ACC112 (cell line): ENCODE measurements around the gene FTH1.
A peak's percentile ranks its signal among the peaks of the same experiment; 100 is the strongest.

Experiments
- H2AFZ ChIP-seq: fragments of 200-600 bp; sonication (generic); one replicate; pipeline ENCODE4 v1.6.0; 2017; ENCODE audit warnings: antibody characterized with exemption, low read length; ENCODE audit not compliant: unreplicated experiment
- H3K27ac ChIP-seq: fragments of 200-600 bp; sonication (generic); 2 replicates; pipeline ENCODE4 v1.5.1; 2014; ENCODE audit warnings: low read depth, mild to moderate bottlenecking, antibody characterized with exemption, low read length, moderate library complexity
- H3K27me3 ChIP-seq: fragments of 200-600 bp; sonication (generic); 2 replicates; pipeline ENCODE4 v1.6.1; 2014; ENCODE audit warnings: mild to moderate bottlenecking, antibody characterized with exemption, low read length, moderate library complexity, mixed read lengths; ENCODE audit not compliant: insufficient read depth
- H3K36me3 ChIP-seq: fragments of 200-600 bp; sonication (generic); 2 replicates; pipeline ENCODE4 v1.6.1; 2016; ENCODE audit warnings: mild to moderate bottlenecking, antibody characterized with exemption, low read length, moderate library complexity, mixed read lengths; ENCODE audit not compliant: insufficient read depth
- H3K4me1 ChIP-seq: fragments of 200-600 bp; sonication (generic); one replicate; pipeline ENCODE4 v1.6.1; 2016; ENCODE audit warnings: low read length, mixed read lengths; ENCODE audit not compliant: insufficient read depth, unreplicated experiment, control insufficient read depth
- H3K4me3 ChIP-seq: fragments of 200-600 bp; sonication (generic); 2 replicates; pipeline ENCODE4 v1.5.1; 2014; ENCODE audit warnings: mild to moderate bottlenecking, low read depth, low read length
- H3K79me2 ChIP-seq: fragments of 200-600 bp; sonication (generic); one replicate; pipeline ENCODE4 v1.6.0; 2016; ENCODE audit warnings: low read length; ENCODE audit not compliant: control insufficient read depth, unreplicated experiment, insufficient read depth

FTH1 gene

DNA sequence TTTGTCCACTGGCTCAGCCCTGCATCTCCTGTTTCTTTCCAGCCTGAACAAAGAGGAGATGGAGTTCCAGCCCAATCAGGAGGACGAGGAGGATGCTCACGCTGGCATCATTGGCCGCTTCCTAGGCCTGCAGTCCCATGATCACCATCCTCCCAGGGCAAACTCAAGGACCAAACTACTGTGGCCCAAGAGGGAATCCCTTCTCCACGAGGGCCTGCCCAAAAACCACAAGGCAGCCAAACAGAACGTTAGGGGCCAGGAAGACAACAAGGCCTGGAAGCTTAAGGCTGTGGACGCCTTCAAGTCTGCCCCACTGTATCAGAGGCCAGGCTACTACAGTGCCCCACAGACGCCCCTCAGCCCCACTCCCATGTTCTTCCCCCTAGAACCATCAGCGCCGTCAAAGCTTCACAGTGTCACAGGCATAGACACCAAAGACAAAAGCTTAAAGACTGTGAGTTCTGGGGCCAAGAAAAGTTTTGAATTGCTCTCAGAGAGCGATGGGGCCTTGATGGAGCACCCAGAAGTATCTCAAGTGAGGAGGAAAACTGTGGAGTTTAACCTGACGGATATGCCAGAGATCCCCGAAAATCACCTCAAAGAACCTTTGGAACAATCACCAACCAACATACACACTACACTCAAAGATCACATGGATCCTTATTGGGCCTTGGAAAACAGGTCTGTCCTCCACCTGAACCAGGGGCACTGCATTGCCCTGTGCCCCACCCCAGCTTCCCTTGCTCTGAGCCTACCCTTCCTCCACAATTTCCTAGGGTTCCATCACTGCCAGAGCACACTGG, 5.0 kb downstream of the FTH1 start:
- peak overlapping the region; percentile 100 for H3K27ac ChIP-seq
- no peak overlapping the region for H2AFZ ChIP-seq
- peaks cover 31% of the 10 kb centered on the region for H3K36me3 ChIP-seq
- peaks cover 28% of the 10 kb centered on the region for H3K4me1 ChIP-seq
- peaks cover 32% of the 10 kb centered on the region for H3K79me2 ChIP-seq
- H3K4me3 ChIP-seq, result no peak overlapping the region
- H3K27me3 ChIP-seq, result no peaks in the 10 kb centered on the region

DNA sequence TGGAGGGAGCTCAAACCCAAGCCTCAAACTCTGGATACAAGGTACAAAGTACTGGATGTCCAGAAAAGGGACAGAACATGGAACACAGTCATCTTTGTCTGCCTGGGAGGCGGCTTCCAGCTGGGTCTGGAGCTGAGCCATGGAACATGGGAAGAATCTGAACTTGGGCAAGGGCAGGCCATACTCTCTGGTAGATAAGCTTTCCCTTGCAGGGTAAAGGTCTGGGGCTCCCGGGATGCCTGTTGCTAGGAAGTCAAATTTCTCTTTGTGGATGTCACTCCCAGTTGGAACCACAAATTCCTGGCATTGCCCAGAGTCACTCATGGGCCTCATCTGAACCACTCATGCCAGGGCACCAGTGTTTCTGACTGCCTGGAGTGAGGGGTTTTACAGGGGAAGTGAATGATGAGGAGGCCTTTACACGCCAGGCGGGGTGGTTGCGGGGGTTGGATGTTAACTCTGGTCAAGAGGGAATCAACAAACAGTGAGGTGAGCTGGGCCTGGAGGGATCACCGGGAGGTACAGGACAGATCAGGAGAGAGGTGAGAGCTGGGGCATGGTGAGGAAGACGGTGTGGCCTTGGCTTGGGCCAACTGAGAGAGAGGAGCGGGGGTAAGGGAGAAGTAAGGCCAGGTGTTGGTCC, 5.7 kb downstream of the FTH1 start:
- peak overlapping the region; percentile 100 for H3K27ac ChIP-seq
- peaks cover 28% of the 10 kb centered on the region for H3K4me1 ChIP-seq
- no peak overlapping the region for H3K4me3 ChIP-seq

DNA sequence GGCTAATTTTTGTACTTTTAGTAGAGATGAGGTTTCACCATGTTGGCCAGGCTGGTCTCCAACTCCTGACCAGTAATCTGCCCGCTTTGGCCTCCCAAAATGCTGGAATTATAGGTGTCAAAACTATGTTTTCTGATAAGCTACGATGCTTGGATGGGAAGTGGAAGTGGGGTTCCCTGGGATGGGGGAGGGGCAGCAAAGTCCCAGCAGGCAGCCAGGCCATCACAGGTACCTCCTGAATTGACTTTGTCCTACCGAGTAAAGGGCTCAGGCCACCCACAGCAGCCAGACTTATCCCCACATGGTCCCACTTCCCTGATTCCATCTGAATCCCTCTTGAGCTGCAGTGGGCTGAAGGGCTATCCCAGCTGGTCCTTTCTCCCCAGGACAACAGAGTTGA, 6.9 kb downstream of the FTH1 start:
- Histone ChIP-seq H3K27ac (no peak overlapping the region), H3K27me3 (no peaks in the 10 kb centered on the region), H3K4me3 (no peak overlapping the region), H3K4me1 (peaks cover 28% of the 10 kb centered on the region), H3K36me3 (peaks cover 16% of the 10 kb centered on the region), H2AFZ (no peak overlapping the region), H3K79me2 (peaks cover 21% of the 10 kb centered on the region)

More for the DNA sequence above, 5.7 kb downstream of the FTH1 start:
- Histone ChIP-seq H3K36me3 (peaks cover 27% of the 10 kb centered on the region), H2AFZ (no peak overlapping the region), H3K79me2 (peaks cover 26% of the 10 kb centered on the region), H3K27me3 (no peaks in the 10 kb centered on the region)

DNA sequence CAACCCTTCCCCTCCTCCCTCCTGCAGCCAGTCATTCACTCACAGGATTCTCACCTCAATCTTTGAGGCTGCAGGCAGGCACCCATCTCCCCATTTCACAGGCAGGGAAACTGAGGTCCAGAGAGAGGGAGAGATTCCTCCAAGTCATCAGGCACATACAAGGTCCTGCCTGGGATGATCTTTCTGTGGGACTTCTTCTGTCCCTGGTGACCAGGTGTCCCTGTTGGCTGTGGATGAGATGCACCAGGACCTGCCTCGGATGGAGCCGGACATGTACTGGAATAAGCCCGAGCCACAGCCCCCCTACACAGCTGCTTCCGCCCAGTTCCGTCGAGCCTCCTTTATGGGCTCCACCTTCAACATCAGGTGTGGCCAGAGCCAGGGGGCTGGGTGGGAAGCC, 7.8 kb downstream of the FTH1 start:
- H3K4me1 ChIP-seq, result peaks cover 30% of the 10 kb centered on the region
- H3K36me3 ChIP-seq, result peaks cover 7% of the 10 kb centered on the region
- H3K27ac ChIP-seq, result no peak overlapping the region
- peaks cover 12% of the 10 kb centered on the region for H3K79me2 ChIP-seq
- H3K27me3 ChIP-seq, result no peaks in the 10 kb centered on the region
- H2AFZ ChIP-seq, result no peak overlapping the region
- no peak overlapping the region for H3K4me3 ChIP-seq

DNA sequence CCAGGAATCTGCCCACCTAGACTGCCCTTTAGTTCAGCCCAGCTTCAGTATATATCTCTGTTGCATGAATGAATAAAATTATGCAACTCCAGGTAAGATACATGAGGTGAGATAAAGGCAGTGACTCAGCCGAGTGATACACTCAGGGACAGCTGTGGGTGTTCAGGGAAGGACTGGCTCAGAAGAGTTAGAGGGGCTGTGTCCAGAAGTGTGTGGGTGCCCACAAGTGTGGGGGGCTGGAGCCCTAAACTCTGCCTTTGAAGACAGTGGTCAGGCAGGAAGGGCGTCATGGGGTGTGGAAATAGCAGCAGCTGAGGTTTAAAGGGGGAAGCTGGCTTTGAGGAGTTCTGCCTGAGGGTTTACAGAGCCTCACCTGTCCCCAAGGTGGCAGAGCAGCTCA, 8.3 kb downstream of the FTH1 start:
- no peak overlapping the region for H3K27ac ChIP-seq
- H2AFZ ChIP-seq, result no peak overlapping the region
- H3K4me1 ChIP-seq, result peaks cover 31% of the 10 kb centered on the region
- peaks cover 3% of the 10 kb centered on the region; the same call in 1 of the 2 replicates for H3K36me3 ChIP-seq
- no peak overlapping the region for H3K4me3 ChIP-seq
- H3K27me3 ChIP-seq, result no peaks in the 10 kb centered on the region
- peaks cover 8% of the 10 kb centered on the region for H3K79me2 ChIP-seq

DNA sequence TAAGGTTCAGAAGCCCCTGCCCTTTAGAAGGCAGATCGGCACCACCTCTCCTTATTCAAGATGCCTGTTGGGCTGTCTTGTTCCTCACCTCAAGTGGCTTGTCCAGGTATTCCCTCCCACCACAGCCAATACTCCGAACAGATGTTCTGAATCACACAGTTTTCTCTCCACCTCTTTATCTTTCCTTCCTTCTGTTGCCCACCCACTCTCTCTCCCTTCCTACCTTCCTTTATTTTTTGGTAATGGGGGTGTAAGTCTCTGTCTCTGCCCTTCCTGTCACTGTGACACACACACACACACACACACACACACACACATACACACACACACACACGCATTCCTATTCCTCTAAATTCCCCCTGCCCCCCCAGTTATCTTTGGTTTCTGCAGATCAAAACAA, 8.8 kb downstream of the FTH1 start:
- Histone ChIP-seq H3K27ac (no peak overlapping the region), H3K27me3 (no peaks in the 10 kb centered on the region), H3K36me3 (no peaks in the 10 kb centered on the region), H2AFZ (no peak overlapping the region), H3K4me1 (peaks cover 25% of the 10 kb centered on the region), H3K4me3 (no peak overlapping the region), H3K79me2 (peaks cover 6% of the 10 kb centered on the region)

DNA sequence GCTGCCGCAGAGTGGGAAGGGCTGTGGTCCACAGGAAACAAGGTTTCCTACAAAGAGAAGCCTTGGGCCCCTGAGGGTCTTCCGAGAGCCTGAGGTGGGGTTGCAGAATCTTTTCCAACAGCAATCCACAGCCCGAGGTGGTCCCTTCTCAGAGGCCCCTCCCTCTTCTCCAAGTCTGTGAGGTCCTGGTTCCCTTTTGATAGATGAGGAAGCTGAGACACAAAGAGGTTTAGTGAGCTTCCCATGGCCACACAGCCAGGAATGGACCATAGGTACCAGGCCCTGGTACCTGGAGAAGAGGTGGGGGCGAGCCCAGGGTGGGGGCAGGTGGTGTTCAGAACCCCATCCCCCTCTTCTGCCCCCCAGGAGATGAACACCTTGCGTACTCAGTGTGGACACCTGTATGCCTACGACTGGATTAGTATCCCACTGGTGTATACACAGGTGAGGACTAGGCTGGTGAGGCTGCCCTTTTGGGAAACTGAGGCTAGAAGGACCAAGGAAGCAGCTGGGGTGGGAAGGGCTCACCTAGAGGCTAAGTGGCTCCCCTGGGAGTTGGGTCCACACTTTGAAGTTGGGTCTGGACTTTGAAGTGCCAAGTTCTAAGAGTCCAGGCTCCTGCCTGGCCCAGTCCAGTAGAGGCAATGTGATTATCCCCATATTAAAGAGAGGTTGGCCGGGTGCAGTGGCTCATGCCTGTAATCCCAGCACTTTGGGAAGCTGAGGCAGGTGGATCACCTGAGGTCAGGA, 10.2 kb downstream of the FTH1 start:
- Histone ChIP-seq H3K4me3 (no peak overlapping the region), H3K36me3 (no peaks in the 10 kb centered on the region), H3K27me3 (no peaks in the 10 kb centered on the region), H3K27ac (no peak overlapping the region), H2AFZ (no peak overlapping the region), H3K79me2 (peaks cover 6% of the 10 kb centered on the region), H3K4me1 (peaks cover 15% of the 10 kb centered on the region)

DNA sequence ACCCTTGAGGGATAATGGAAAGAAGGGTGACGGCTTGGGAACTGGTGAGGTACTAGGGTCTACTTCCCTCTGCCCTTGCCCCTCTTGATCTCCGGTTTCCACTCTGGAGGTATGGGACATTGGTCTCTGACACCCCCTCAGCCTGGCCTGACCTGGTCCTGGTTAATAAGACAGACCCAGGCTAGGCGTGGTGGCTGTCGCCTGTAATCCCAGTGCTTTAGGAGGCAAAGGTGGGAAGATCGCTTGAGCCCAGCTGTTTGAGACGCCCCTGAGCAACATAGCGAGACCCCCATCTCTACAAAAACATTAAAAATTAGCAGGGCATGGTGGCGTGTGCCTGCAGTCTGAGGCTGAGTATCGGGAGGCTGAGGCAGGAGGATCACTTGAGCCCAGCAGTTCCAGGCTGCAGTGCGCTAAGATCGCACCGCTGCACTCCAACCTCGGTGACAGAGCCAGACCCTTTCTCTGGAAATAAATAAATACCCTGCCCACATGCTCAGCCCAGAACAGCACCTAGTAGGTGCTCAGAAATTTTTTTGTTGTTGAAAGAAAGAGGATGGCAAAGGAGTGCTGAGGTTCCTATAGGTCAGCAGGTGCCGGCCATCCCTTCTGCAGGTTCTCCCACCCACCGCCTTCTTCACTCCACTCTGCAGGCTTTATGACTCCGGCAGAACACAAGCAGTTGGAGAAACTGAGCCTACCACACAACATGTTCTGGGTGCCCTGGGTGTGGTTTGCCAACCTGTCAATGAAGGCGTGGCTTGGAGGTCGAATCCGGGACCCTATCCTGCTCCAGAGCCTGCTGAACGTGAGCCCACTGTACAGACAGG, 11.0 kb downstream of the FTH1 start:
- no peak overlapping the region for H2AFZ ChIP-seq
- no peaks in the 10 kb centered on the region for H3K27me3 ChIP-seq
- no peak overlapping the region for H3K27ac ChIP-seq
- H3K4me1 ChIP-seq, result peaks cover 8% of the 10 kb centered on the region
- peaks cover 6% of the 10 kb centered on the region for H3K79me2 ChIP-seq
- no peaks in the 10 kb centered on the region for H3K36me3 ChIP-seq
- peak overlapping the region; percentile 84 for H3K4me3 ChIP-seq

DNA sequence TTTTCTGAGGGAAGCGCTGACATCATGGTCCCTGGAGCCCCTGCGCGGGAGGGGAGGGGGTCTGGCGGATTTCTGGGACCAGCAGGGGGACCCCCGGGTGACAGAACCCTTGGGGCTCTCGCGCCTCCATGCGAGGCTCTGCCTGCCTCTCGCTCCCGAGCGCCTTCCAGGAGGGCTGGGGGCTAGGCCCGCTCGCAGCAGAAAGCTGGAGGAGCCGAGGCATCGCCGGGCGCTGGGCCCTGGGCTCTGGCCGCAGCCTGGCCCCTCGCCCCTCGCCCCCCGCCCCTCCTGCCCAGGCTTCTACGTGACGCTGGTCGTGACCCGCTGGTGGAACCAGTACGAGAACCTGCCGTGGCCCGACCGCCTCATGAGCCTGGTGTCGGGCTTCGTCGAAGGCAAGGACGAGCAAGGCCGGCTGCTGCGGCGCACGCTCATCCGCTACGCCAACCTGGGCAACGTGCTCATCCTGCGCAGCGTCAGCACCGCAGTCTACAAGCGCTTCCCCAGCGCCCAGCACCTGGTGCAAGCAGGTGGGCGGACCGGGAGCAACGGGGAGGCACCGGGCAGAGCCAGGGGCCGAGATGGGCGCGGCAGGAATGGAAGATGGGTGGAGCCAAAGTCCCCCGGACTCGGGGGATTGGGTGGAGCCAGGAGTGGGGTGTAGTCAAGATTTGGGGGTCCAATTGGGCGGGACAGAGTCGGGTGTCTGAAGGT, 11.9 kb downstream of the FTH1 start:
- no peaks in the 10 kb centered on the region for H3K27me3 ChIP-seq
- peak overlapping the region; percentile 54; the same call in 1 of the 2 replicates for H3K27ac ChIP-seq
- H3K36me3 ChIP-seq, result no peaks in the 10 kb centered on the region
- peaks cover 6% of the 10 kb centered on the region for H3K79me2 ChIP-seq
- peak overlapping the region; percentile 84 for H3K4me3 ChIP-seq
- H2AFZ ChIP-seq, result peak overlapping the region; percentile 87
- H3K4me1 ChIP-seq, result peaks cover 5% of the 10 kb centered on the region
